Measurements from ENCODE around the gene NXN.

The NXN gene

GRCh38 chr17:896953-897661 lies 82.5 kb downstream of the NXN start:
- H3K79me2 ChIP-seq (ENCODE audit: control insufficient read depth, low read length): no peaks in the 10 kb centered on the region
- no peaks in the 10 kb centered on the region for H3K4me1 ChIP-seq (ENCODE audit: control insufficient read depth, low read length)
- H3K9me2 ChIP-seq (replicated peaks; ENCODE audit: control insufficient read depth, low read length): no peaks in the 10 kb centered on the region
- no peaks in the 10 kb centered on the region for H3K9me3 ChIP-seq (ENCODE audit: control insufficient read depth, insufficient read depth, low read length)
- H3K27ac ChIP-seq (ENCODE audit: low read depth, low read length): no peak overlapping the region
- H3K4me3 ChIP-seq (ENCODE audit: low read length): no peak overlapping the region
- H3F3A ChIP-seq (ENCODE audit: control insufficient read depth, insufficient read depth): no peaks in the 10 kb centered on the region
- no peaks in the 10 kb centered on the region for H3K36me3 ChIP-seq (ENCODE audit: control insufficient read depth, low read length)
- H3K4me2 ChIP-seq (ENCODE audit: low read length): no peak overlapping the region
- no peak for TF ChIP-seq EZH2phosphoT487 (IDR thresholded peaks at IDR 0.05; ENCODE audit: borderline replicate concordance, low read length)
- TF ChIP-seq CTCF (IDR thresholded peaks at IDR 0.05; ENCODE audit: low read depth, low read length, poor library complexity, severe bottlenecking): no peak
- H4K20me1 ChIP-seq (ENCODE audit: control insufficient read depth, insufficient read depth, low read depth, low read length): no peaks in the 10 kb centered on the region
- H3K27me3 ChIP-seq (ENCODE audit: control insufficient read depth, low read length): no peaks in the 10 kb centered on the region

- H3K79me2 ChIP-seq (ENCODE audit: control insufficient read depth, low read length): no peaks in the 10 kb centered on the region
- H3K36me3 ChIP-seq (ENCODE audit: control insufficient read depth, low read length): no peaks in the 10 kb centered on the region
- no peak overlapping the region for H3K4me2 ChIP-seq (ENCODE audit: low read length)
- H3K27ac ChIP-seq (ENCODE audit: low read depth, low read length): no peak overlapping the region
- no peak for TF ChIP-seq CTCF (IDR thresholded peaks at IDR 0.05; ENCODE audit: low read depth, low read length, poor library complexity, severe bottlenecking)
- no peak for TF ChIP-seq EZH2phosphoT487 (IDR thresholded peaks at IDR 0.05; ENCODE audit: borderline replicate concordance, low read length)
- no peaks in the 10 kb centered on the region for H3K9me2 ChIP-seq (replicated peaks; ENCODE audit: control insufficient read depth, low read length)
- no peaks in the 10 kb centered on the region for H3K4me1 ChIP-seq (ENCODE audit: control insufficient read depth, low read length)
- H4K20me1 ChIP-seq (ENCODE audit: control insufficient read depth, insufficient read depth, low read depth, low read length): no peaks in the 10 kb centered on the region
- no peaks in the 10 kb centered on the region for H3F3A ChIP-seq (ENCODE audit: control insufficient read depth, insufficient read depth)
- no peak overlapping the region for H3K4me3 ChIP-seq (ENCODE audit: low read length)
- H3K27me3 ChIP-seq (ENCODE audit: control insufficient read depth, low read length): no peaks in the 10 kb centered on the region
- H3K9me3 ChIP-seq (ENCODE audit: control insufficient read depth, insufficient read depth, low read length): no peaks in the 10 kb centered on the region
Measured at GRCh38 chr17:896454-896853, 83.1 kb downstream of the NXN start.

GRCh38 chr17:892958-893357 lies 86.6 kb downstream of the NXN start:
- H3K79me2 ChIP-seq (ENCODE audit: control insufficient read depth, low read length): no peaks in the 10 kb centered on the region
- no peaks in the 10 kb centered on the region for H3K27me3 ChIP-seq (ENCODE audit: control insufficient read depth, low read length)
- H3K4me1 ChIP-seq (ENCODE audit: control insufficient read depth, low read length): peaks cover 20% of the 10 kb centered on the region
- H3K27ac ChIP-seq (ENCODE audit: low read depth, low read length): no peak overlapping the region
- H3K4me3 ChIP-seq (ENCODE audit: low read length): no peak overlapping the region
- no peaks in the 10 kb centered on the region for H3K36me3 ChIP-seq (ENCODE audit: control insufficient read depth, low read length)
- H3K9me3 ChIP-seq (ENCODE audit: control insufficient read depth, insufficient read depth, low read length): no peaks in the 10 kb centered on the region
- H3K4me2 ChIP-seq (ENCODE audit: low read length): no peak overlapping the region
- no peak for TF ChIP-seq CTCF (IDR thresholded peaks at IDR 0.05; ENCODE audit: low read depth, low read length, poor library complexity, severe bottlenecking)
- no peak for TF ChIP-seq EZH2phosphoT487 (IDR thresholded peaks at IDR 0.05; ENCODE audit: borderline replicate concordance, low read length)
- no peaks in the 10 kb centered on the region for H4K20me1 ChIP-seq (ENCODE audit: control insufficient read depth, insufficient read depth, low read depth, low read length)
- no peaks in the 10 kb centered on the region for H3K9me2 ChIP-seq (replicated peaks; ENCODE audit: control insufficient read depth, low read length)
- H3F3A ChIP-seq (ENCODE audit: control insufficient read depth, insufficient read depth): no peaks in the 10 kb centered on the region
